GM23248 (cell line): ENCODE data around the gene OR8B2.

Source experiments
- EZH2 ChIP-seq: fragments of 200-600 bp; sonication (generic); IDR thresholded peaks from 2 replicates; pipeline ENCODE4 v1.6.1; 2018; ENCODE audit warnings: antibody characterized with exemption, mild to moderate bottlenecking; ENCODE audit not compliant: insufficient read depth, poor library complexity, severe bottlenecking
- EZH2phosphoT487 ChIP-seq: fragments of 200-600 bp; sonication (generic); IDR thresholded peaks from 2 replicates; pipeline ENCODE4 v1.6.1; 2018; ENCODE audit warnings: antibody characterized with exemption, moderate library complexity, mild to moderate bottlenecking, low read depth; ENCODE audit not compliant: insufficient read depth

- TF ChIP-seq EZH2phosphoT487 (no peak), EZH2 (no peak)
Measured at GRCh38 chr11:124402326-124402922, 18.1 kb upstream of the OR8B2 start.
